Activated T-helper 1 cell treated with anti-CD3 and anti-CD28 coated beads, Interleukin-2, amount 50 U/mL, for 16 hours (primary cell): ENCODE data around the gene GPC6.

Source experiments
- DNase-seq, 2 donors: peaks; one replicate each; pipeline ENCODE4 v3.0.0-alpha.2; 2020; ENCODE audit warnings: low read depth in 1 of 2, low spot score in 1 of 2

GPC6 gene

DNA sequence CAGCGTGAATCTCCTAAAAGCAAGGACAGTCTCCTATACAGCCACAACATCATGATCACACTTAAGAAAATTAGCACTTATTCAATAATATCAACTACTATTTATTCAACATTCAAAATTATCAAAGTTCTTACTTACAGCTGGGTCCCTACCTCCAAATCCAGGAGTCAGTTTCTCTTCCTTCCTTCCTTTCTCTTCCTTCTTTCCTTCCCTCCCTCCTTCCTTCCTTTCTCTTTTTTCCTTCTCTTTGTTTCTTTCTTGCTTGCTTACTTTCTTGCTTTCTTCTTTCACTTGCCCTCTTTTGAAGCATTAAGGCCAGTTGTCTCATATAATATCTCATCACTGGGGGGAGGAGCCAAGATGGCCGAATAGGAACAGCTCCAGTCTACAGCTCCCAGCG is 1145.2 kb downstream of the GPC6 start:
- DNase-seq = no peak

DNA sequence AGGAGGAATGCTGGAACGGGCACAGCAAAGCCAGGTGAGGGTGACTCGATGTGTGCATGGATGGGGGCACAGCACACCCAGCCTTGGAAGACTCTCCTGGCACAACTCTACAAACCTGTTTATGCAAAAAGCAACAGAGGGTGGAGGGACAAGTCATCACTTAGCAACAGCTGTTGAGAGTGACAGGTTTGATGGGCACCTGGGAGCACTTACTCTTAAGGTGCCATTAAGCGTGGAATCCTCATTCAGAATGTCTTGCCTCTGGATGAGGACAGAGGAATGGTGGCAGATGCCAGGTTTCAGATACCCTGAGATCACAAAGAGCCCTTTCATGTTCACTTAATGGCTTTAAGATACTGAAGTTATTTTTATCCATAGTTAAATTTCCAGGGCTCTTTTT is 1155.9 kb downstream of the GPC6 start:
- no peak for DNase-seq

DNA sequence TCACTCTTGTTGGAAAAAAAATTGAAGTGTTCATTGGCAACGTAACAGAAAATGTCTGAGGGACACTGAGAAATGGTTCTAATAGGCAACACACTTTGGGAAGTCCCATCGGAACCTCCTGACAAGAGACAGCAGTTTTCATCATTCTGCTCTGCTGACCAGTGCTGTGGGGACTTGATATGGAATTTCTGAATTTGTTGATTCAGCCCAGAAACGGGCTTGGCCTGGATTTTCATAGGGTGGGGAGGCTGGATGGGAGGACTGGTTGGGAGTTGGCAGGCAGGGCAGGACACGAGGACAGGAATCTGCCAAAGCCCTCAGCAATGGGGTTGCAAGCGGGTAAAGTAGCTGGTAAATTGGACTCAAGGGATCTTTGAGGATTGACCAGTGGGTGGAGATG is 1156.4 kb downstream of the GPC6 start:
- DNase-seq = no peak

DNA sequence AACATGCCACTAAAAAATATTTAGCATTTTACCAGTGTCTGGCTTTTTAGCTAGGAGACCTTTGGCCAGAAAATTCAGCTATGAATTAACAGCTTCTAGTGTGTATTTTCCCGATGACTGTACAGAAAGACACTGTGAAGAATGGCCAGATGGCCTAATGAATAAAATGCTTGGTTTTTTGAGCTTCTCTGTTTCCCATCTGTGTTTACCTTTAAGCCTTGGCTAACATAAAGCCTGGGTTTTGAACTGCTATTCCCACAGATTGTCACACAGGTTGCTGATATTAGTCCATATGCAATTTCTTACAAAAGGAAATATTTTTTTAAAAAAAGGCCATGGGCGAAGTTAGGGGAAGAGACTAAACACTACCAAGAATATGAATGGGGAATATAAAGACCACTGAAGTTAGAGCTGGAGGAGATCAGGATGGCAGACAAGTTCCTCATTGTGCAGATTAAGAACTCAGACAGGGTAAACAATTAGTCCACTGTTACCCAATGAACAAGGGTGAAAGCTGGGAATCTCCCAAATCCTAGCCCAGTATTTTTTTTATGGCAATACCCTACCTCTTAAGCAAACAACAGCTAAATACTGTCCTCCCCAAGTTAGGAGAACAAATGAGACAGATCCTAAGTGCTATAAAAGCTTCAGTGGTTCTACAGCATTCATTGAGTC is 1157.8 kb downstream of the GPC6 start:
- no peak for DNase-seq

DNA sequence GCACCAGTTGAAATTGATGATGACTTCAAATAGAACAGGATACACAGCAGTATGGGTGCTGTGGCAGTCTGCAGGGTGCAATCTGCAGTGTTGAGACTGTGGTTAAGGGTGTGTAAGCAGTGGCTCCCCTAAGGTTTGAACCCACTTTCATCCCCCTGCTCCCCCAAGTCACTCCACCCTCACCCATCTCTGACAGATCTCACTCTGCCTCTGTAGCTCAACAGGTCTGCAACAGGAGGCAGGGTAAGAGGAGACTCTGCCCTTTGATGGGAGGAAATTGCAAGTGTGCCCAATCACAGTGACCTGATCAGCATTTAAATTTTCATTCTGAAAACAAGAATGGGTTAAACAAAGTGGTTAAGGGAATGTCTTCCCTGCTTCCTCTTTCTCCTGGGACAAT is 1160.4 kb downstream of the GPC6 start:
- no peak for DNase-seq

DNA sequence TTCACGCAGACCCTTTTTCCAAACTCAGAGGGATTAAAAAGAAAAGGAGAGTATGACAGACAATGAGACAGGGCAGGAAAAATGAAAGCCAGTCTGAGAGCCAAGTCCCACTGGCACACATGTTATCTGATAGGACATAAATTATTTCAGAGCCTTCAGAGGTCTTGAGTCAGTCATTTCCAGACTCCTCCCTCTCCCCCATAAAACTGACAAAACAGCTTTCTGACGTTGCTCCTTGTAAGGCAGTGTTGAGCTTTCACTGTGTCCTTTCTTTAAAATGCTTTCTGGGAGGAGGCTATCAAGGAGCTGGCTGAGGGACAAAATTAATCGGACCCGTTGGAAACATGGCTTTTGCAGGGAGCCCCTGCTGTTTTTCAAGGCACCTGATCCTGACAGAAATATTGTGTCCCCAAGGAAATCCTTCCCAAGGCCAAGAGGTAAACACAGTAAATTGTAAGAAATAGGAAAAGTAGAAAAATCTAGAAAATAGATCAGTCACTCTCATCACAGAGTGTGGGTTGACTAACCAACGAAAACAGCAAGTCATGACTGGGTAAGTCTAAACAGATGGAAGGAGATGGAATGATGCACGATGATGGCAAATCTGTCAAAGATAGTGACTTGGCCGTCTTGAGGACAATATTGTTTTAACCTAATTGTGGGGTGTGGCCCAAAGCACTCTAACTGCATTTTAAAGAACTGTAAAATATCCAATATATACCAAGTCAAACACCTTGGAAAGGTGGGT is 1163.2 kb downstream of the GPC6 start:
- no peak for DNase-seq

DNA sequence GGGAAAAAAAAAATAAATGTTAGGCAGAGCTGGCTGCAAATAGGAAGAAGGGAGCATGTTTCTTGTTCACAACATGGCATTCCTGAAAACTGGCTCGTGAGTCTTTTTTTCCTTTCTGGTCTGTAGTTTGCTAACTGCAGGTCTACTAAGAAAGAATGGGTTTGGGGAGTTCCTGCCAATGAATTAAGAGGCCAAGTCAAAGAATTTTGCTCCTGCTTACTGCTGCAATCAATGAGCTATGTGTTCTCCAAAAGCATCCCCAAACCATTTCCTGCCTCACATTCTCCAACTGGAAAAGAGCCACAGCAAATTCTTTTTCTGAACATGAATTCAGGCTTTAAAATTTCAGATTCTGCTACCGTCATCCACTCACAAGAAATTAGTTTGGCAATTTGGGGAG is 1164.3 kb downstream of the GPC6 start:
- DNase-seq = no peak

DNA sequence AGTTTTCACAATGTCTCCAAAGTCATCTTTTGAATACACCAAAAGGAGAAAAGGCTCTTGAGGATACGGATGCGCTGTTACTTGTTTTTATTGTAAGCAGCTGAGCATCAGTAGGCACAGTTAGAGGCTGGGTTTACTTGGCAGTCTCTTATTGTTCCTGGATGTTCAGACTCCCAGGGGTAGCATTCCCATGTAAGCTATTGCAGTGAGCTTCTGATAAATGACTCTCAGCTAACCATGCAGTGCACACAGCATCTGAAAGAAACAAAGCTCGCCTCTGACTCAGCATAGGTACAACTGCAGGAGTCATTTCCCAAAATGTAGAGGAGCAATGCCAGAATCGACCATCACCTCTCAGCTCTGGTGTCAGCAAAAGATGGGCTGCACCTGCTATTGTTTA is 1168.1 kb downstream of the GPC6 start:
- DNase-seq = no peak

DNA sequence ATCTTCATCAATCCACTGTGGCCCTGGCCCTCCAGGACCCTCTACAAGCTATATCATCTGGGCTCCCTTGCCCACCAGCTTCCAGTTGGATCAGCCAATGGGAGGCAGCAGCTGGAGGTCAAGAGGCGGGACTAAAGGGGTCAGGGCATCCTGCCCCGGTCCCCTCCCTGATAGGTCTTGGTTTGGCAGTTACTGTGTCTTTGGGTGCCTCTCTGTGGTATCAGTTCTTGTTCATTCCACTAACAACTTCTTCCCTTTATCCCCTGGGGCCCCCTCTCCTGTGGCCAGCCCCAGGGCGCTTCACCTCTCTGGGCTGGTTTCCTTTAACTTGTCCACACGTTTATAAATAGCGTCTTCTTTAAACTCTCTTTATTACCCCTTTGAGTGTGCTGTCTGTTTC is 1169.3 kb downstream of the GPC6 start:
- DNase-seq = no peak

DNA sequence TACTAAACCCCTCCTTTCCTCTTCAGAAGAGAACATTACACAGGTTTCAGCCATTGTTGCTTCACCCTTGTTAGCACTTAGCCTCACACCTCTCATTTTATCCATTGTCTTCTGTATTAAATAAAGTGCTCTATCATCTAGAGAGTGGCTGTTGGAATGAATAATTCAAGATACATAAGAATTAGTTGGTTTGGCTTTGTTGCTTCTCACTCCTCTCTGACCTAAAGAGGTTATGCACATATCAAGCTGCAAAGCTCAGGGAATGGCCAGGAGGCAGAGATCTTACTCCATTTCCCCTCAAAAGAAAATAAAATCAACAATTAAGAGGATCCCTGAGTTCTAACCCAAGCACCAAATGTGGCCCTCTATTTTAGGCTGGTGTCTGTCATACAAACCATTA is 1173.2 kb downstream of the GPC6 start:
- no peak for DNase-seq

DNA sequence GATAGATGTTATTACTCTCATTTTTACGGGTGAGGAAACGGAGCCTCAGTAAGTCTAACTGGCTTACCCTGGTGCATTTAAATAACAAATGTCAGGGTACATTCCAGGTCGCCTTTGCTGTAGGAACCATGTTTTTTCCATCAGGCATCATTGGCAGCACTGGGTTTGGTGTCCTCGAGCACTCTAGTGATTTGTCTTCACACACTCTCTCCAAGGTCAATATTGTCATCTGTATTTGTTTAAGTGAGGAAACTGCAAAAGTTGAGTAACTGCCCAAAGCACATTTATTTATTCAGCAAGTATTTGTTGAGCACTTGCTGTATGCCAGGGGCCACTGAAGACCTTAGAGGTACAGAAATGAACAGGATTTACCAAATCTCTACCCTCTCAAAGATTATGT is 1174.3 kb downstream of the GPC6 start:
- no peak for DNase-seq

DNA sequence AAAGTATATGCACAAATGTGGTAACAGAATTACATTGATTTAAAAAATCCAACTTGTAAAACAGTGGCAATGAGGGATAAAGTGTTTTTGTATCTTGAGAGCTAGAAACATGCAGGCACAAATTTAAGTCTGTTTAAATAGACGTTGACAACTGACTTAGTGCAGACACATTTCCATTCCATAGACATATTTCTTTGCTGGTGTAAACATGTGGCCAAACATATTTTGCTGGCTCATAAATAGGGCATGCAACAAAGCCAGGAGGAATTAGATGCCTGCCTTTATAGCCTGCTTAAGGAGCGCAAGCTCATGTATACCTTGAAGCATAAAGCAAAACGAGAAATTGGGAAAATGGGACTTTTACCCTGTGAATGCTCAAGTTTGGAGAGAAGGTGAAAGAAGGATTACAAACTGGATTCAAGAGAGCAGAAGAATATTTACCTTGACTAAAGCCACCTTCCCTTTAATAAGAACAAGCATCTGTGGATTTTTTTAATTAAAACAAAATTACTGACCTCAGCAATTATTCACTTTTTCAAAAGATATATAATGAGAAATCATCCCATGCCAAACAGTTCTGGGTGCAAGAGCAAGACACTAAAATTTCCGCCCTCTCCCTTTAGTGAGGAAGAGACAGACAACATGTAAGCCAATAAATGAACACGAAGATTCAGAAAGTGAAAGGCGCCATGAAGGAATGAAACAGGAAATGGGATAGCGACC is 1181.9 kb downstream of the GPC6 start:
- no peak for DNase-seq

DNA sequence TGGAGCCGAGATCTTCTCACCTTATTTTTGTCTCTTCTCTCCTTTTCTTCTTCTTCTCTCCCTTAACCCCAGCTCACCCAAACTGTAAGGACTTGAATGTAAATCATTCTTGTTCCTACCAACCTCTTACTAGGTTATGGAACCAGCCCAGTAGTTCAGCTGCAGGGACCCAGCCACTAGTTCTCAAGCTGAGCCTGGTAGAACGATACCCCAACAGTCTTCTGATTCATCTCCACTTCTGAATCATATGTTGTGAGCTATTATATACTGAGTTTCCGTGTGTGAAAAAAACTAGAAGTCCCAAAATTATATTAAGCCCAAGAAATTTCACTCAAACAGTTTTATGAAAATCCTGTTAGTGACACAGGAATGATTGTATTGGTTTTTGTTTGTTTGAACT is 1185.1 kb downstream of the GPC6 start:
- DNase-seq = no peak

DNA sequence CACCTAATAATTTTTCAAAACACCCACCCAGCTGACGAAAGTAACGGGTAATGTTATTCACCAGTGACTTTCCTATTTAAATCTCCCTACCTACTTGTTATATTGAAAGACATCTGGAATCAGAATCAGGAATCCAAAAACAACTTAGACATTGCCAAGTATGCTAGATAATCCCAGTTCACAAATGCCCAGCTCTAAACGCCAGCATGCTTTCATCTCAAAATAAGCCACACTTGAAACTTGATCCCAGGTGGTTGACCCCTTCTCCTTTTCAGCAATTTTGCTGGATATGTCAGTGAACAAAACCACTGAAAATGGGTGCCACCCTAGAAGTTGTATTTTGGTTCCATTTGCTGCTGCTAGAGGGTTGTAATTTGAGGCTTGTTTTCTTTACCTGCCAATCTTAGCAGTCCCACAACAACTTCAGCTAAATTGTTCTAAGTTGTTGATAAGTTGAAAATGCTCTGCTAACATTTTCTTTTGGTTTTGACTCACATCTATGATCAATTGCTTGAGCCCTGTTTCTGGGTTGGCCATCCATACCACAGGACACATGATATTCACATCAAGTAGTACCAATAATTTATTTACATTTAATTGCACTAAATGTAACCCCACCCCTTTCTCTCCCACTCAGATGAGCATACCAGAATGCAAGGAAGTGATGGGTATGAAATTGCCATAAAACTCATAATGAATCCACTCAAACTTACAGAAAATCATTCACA is 1186.4 kb downstream of the GPC6 start:
- no peak for DNase-seq

DNA sequence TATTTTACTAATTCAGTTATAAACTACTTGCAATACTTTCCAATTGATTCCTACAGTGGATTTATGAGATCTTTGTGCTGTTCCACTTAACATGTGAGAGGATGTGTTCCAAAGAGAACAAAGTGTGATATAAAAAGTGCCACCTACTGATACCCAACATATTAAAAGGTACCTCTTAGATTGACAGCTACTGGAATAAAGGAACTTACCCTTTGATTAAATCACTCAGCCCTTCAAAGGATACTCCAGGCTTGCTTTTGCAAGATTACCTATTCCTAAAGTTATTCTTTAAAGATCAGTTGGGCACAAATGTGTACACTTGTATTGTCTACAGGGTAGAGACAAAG is 1187.0 kb downstream of the GPC6 start:
- DNase-seq = no peak

DNA sequence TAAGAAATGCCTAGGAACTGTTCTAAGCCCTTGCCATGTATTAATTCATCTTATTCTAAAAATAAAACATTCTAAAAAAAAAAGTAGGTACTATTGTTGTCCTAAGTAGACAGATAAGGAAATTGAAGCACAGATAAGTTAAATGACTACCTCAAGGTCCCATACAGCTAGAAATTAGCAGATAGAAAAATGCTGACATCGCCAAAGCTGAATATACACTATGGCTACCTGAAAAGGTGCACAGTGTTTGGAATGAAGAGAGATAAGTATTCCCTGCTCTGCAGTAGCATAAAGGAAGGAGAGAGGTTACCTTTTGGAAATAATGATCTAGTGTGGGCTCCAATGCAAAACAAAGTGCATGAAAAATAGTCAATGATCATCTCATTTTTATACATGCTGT is 1187.5 kb downstream of the GPC6 start:
- no peak for DNase-seq

DNA sequence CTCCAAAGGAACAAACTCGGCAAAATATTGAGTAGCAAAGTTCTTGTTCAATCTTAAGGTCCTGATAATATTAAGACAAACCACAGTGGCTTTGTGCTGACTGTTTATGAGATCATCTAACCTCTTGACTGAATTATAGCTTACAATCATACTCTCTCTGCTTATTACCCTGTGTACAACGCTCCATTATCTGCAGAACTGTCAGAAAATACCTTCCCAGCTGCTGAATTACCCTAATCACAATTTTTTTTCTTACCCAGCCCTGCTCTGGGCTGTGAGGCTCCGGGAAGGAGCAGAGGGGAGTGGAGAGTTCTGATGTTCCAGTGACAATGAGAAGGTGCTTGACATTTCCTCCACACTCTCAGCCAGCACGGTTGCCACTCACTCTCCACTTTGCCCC is 1188.1 kb downstream of the GPC6 start:
- no peak for DNase-seq

DNA sequence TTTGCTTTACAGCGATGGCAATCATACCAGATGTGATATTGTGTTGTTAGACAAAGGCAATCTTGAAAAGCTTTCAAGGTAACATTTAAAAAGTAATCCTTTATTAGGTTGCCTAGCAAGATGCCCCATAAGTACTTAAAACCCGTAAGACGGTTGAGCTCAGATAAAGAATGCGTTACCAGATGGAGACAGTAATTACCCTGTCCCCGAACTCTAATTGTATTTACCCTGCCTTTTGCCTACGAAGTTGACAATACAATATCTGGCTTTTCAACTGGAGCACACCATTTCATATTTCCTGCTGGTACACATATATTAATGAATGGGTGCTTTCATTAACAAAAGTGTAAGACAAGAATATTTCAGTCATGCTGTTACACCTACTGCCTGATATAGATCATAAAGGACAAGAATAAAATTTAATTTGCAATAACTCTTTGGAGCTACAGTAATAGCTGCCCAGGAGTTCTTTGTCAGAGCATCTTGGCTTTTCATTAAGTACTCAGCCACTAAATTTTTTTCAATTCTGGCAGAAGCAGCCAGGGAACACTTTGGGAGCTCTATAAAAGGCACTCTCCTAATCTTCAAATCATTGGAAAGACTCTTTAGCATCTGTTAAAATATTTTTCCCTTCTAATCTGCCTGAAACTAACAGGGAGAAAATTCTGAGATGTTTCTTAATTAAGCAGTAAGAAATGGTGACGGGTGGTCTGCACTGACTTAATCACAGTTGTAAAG is 1189.1 kb downstream of the GPC6 start:
- DNase-seq = no peak

DNA sequence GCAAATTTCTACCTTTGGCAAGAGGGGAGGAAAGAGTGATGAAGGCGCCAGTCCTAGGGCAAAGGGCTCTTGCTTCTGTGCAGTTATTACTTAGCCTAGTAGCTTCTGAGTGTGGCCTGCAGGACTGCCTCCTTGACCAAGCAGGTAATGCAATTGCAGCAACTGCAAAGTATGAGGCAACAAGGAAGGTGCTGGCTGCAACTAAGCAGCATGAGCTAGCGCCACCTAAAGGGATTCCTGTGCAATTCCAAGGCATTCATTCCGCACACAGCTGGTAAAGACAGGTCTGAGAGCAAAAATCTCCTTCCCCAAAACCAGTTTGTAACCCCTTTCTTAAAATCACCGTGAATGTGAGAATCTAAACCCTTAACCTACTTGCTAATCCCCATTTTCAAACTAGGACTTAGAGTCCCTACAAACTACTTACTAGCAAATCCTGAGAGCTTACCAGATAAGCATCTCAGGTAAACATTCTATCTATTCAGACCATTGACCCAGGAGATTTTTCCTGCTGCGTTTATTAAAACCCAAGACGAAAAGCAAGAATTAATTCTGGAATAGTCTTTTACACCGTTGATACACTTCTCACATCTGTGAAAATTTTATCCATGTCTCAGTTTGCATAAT is 1190.0 kb downstream of the GPC6 start:
- no peak for DNase-seq

DNA sequence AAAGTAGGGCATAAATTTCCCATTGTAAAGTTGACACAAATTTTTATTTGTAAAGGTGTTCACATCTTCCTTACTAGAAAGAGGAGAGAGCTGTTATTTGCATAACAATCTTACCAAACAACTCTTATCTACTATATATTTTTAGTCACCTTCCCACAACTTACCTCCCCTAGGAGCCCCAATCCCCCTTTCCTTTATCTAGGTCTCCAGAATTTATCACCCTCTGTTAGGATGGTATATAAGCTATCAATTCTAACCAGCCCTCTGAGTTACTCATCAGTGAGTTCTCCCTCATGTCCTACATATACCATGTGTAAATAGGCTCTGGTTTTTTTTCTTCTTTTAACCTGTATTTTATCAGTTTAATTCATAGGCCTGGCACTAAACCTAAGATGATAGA is 1190.7 kb downstream of the GPC6 start:
- DNase-seq = no peak
